Activated CD8-positive, alpha-beta T cell treated with anti-CD3 and anti-CD28 coated beads for 36 hours (primary cell): ENCODE results near the gene PPA2. TPM values are rescaled to one million over a fixed set of nuclear protein-coding genes. Genes with fewer than 3 reads are reported as not detected.
A peak's percentile ranks its signal among the peaks of the same experiment; 100 is the strongest.

Source experiments
- ATAC-seq: fragments of 200-7000 bp; cut with Tn5 transposase; one replicate; pipeline ENCODE4 v1.10.0; 2021; ENCODE audit warnings: mild to moderate bottlenecking, moderate library complexity
- CTCF ChIA-PET: fragments of 350-600 bp; sonication (Branson Sonifier 250); formaldehyde crosslinking; loops from one replicate; lab custom pipeline; 2021; ENCODE audit warnings: antibody characterized with exemption; lab: Charles Lee
- POLR2A ChIA-PET: fragments of 350-600 bp; sonication (Branson Sonifier 250); formaldehyde crosslinking; loops from one replicate; lab custom pipeline; 2021; ENCODE audit warnings: antibody characterized with exemption; lab: Charles Lee
- DNase-seq: peaks from one replicate; pipeline ENCODE4 v3.0.0-alpha.2; 2020
- H3K27ac Mint-ChIP-seq: one replicate; pipeline ENCODE4 v1.8.0; 2021; ENCODE audit warnings: mild to moderate bottlenecking, mixed read lengths
- H3K27me3 Mint-ChIP-seq: one replicate; pipeline ENCODE4 v1.8.0; 2021; ENCODE audit warnings: mixed read lengths
- H3K36me3 Mint-ChIP-seq: one replicate; pipeline ENCODE4 v1.8.0; 2021; ENCODE audit warnings: low read depth, mixed read lengths
- H3K4me1 Mint-ChIP-seq: one replicate; pipeline ENCODE4 v1.8.0; 2021; ENCODE audit warnings: low read depth, mixed read lengths
- H3K4me3 Mint-ChIP-seq: one replicate; pipeline ENCODE4 v1.8.0; 2021; ENCODE audit warnings: mild to moderate bottlenecking, moderate library complexity, mixed read lengths
- H3K9me3 Mint-ChIP-seq: one replicate; pipeline ENCODE4 v1.8.0; 2021; ENCODE audit warnings: mixed read lengths
- CTCF ChIP-seq: fragments of 200-600 bp; IDR thresholded peaks from one replicate; pipeline ENCODE4 v1.8.0; 2022; ENCODE audit warnings: antibody characterized with exemption, mild to moderate bottlenecking
- intact Hi-C: fragments of 100-400 bp; cut with micrococcal nuclease; formaldehyde crosslinking; loops from one replicate; pipeline ENCODE4 v1.10.0; 2022
- total RNA-seq, 2 experiments: library from RNA; stranded (reverse); gene quantifications; one replicate each; pipeline ENCODE4 v1.2.3, GENCODE V29; 2021

The PPA2 gene
- total RNA-seq, 2 experiments from 2014 or later = 114 to 117 TPM

GRCh38 chr4:105490523-105490922 is 16.7 kb upstream of the PPA2 start:
- DNase-seq = no peak
- no peak for ATAC-seq
- peaks cover 7% of the 10 kb centered on the region for H3K9me3 Mint-ChIP-seq
- ChIA-PET POLR2A (no interaction called here), CTCF (no interaction called here)
- no peak overlapping the region for H3K4me3 Mint-ChIP-seq
- H3K27ac Mint-ChIP-seq = no peak overlapping the region
- no peaks in the 10 kb centered on the region for H3K4me1 Mint-ChIP-seq
- TF ChIP-seq CTCF = no peak
- intact Hi-C loops = no loop called here
- H3K36me3 Mint-ChIP-seq = no peaks in the 10 kb centered on the region
- H3K27me3 Mint-ChIP-seq = peaks cover 17% of the 10 kb centered on the region

GRCh38 chr4:105483840-105484239 is 10.0 kb upstream of the PPA2 start:
- Mint-ChIP-seq H3K4me3 (no peak overlapping the region), H3K9me3 (peaks cover 2% of the 10 kb centered on the region), H3K36me3 (no peaks in the 10 kb centered on the region), H3K27me3 (peaks cover 4% of the 10 kb centered on the region), H3K27ac (no peak overlapping the region), H3K4me1 (no peaks in the 10 kb centered on the region)
- POLR2A ChIA-PET = no interaction called here
- ATAC-seq (no peak), DNase-seq (no peak)
- CTCF ChIA-PET = interaction anchor here (1.1 kb wide), 1 partner anchor 10 kb away, joined by 3 read pairs; the partner anchor contains the start of gene PPA2
- intact Hi-C loops = no loop called here
- TF ChIP-seq CTCF = no peak

GRCh38 chr4:105474099-105474518 is 247 bp upstream of the PPA2 start:
- no peak for DNase-seq
- TF ChIP-seq CTCF = peak; percentile 58
- POLR2A ChIA-PET = interaction anchor here (0.6 to 1.9 kb wide), 9 partner anchors 8 to 595 kb away, joined by 3 to 18 read pairs (median 3); partner anchors contain the start of gene TET2

GRCh38 chr4:105472871-105473323 is 965 bp downstream of the PPA2 start:
- H3K4me1 Mint-ChIP-seq = peaks cover 40% of the 10 kb centered on the region
- intact Hi-C loops = loop anchor here (2.0 to 10.0 kb wide), 3 partner anchors 166 to 538 kb away; no protein-coding TSS in a partner anchor
- no peaks in the 10 kb centered on the region for H3K9me3 Mint-ChIP-seq
- H3K27me3 Mint-ChIP-seq = peaks cover 1% of the 10 kb centered on the region
- ChIA-PET CTCF (interaction anchor here (0.8 to 2.5 kb wide), 20 partner anchors 10 to 973 kb away, joined by 3 to 25 read pairs (median 6); partner anchors contain the start of gene TET2), POLR2A (interaction anchor here (0.6 to 1.9 kb wide), 9 partner anchors 12 to 411 kb away, joined by 3 to 18 read pairs (median 3); partner anchors contain the start of genes GSTCD, INTS12 and TET2)
- peak; percentile 78 for ATAC-seq
- H3K27ac Mint-ChIP-seq = peak overlapping the region; percentile 100
- peak overlapping the region; percentile 99 for H3K4me3 Mint-ChIP-seq
- DNase-seq = peak; percentile 86
- peaks cover 36% of the 10 kb centered on the region for H3K36me3 Mint-ChIP-seq
- no peak for TF ChIP-seq CTCF

More at GRCh38 chr4:105474099-105474518, 247 bp upstream of the PPA2 start:
- intact Hi-C loops = loop anchor here (5.0 to 10.0 kb wide), 2 partner anchors 412 to 539 kb away; no protein-coding TSS in a partner anchor
- Mint-ChIP-seq H3K36me3 (peaks cover 28% of the 10 kb centered on the region), H3K27me3 (peaks cover 1% of the 10 kb centered on the region), H3K27ac (peak overlapping the region; percentile 100), H3K9me3 (no peaks in the 10 kb centered on the region), H3K4me3 (peak overlapping the region; percentile 99), H3K4me1 (peaks cover 31% of the 10 kb centered on the region)
- ATAC-seq = peak; percentile 0
- CTCF ChIA-PET = interaction anchor here (0.7 to 2.5 kb wide), 42 partner anchors 9 to 974 kb away, joined by 3 to 25 read pairs (median 4); partner anchors contain the start of genes GSTCD, INTS12 and TET2
